Parathyroid adenoma (tissue), 2 donors: ENCODE data around the gene CADM2.

Experiments used
- H2AFZ ChIP-seq: fragments of 300-600 bp; sonication (generic); one replicate; pipeline ENCODE4 v1.7.0; 2017; ENCODE audit warnings: antibody characterized with exemption, mild to moderate bottlenecking
- H3K27ac ChIP-seq: fragments of 300-600 bp; sonication (generic); one replicate; pipeline ENCODE4 v1.7.0; 2017
- H3K27me3 ChIP-seq: fragments of 300-600 bp; sonication (generic); one replicate; pipeline ENCODE4 v1.7.0; 2017; ENCODE audit warnings: low read length; ENCODE audit not compliant: control insufficient read depth, insufficient read depth
- H3K36me3 ChIP-seq: fragments of 300-600 bp; sonication (generic); one replicate; pipeline ENCODE4 v1.7.0; 2017; ENCODE audit warnings: low read length; ENCODE audit not compliant: control insufficient read depth, insufficient read depth
- H3K4me1 ChIP-seq: fragments of 300-600 bp; sonication (generic); one replicate; pipeline ENCODE4 v1.7.0; 2017; ENCODE audit warnings: control low read depth
- H3K4me2 ChIP-seq: fragments of 300-600 bp; sonication (generic); one replicate; pipeline ENCODE4 v1.7.0; 2017; ENCODE audit warnings: low read length
- H3K4me3 ChIP-seq: fragments of 300-600 bp; sonication (generic); one replicate; pipeline ENCODE4 v1.7.0; 2017; ENCODE audit warnings: low read depth, low read length
- H3K79me2 ChIP-seq: fragments of 300-600 bp; sonication (generic); one replicate; pipeline ENCODE4 v1.7.0; 2017; ENCODE audit warnings: control low read depth
- H3K9ac ChIP-seq: fragments of 300-600 bp; sonication (generic); one replicate; pipeline ENCODE4 v1.7.0; 2017; ENCODE audit warnings: mild to moderate bottlenecking
- H3K9me3 ChIP-seq: fragments of 300-600 bp; sonication (generic); one replicate; pipeline ENCODE4 v1.7.0; 2017; ENCODE audit warnings: low read length; ENCODE audit not compliant: control insufficient read depth
- CTCF ChIP-seq: fragments of 300-600 bp; sonication (generic); IDR thresholded peaks from one replicate; pipeline ENCODE4 v1.7.0; 2017; ENCODE audit warnings: antibody characterized with exemption, mild to moderate bottlenecking
- donor health status: primary hyperparathyroidism.

CADM2 gene

GRCh38 chr3:85571835-85572234 lies 613.0 kb downstream of the CADM2 start:
- H3K27me3 ChIP-seq = no peaks in the 10 kb centered on the region
- H3K4me1 ChIP-seq = no peaks in the 10 kb centered on the region
- no peak overlapping the region for H3K9ac ChIP-seq
- H3K4me2 ChIP-seq = no peak overlapping the region
- TF ChIP-seq CTCF = no peak
- no peak overlapping the region for H3K27ac ChIP-seq
- no peaks in the 10 kb centered on the region for H3K9me3 ChIP-seq
- no peak overlapping the region for H2AFZ ChIP-seq
- H3K4me3 ChIP-seq = no peak overlapping the region
- H3K36me3 ChIP-seq = no peaks in the 10 kb centered on the region
- no peaks in the 10 kb centered on the region for H3K79me2 ChIP-seq

- no peak overlapping the region for H2AFZ ChIP-seq
- no peak overlapping the region for H3K27ac ChIP-seq
- no peak overlapping the region for H3K9ac ChIP-seq
- no peaks in the 10 kb centered on the region for H3K27me3 ChIP-seq
- H3K4me3 ChIP-seq = no peak overlapping the region
- H3K36me3 ChIP-seq = no peaks in the 10 kb centered on the region
- H3K79me2 ChIP-seq = no peaks in the 10 kb centered on the region
- no peak for TF ChIP-seq CTCF
- H3K9me3 ChIP-seq = no peaks in the 10 kb centered on the region
- H3K4me1 ChIP-seq = no peaks in the 10 kb centered on the region
- H3K4me2 ChIP-seq = no peak overlapping the region
Observed at GRCh38 chr3:85572426-85572825, 613.6 kb downstream of the CADM2 start.

GRCh38 chr3:85572978-85573377 lies 614.2 kb downstream of the CADM2 start:
- Histone ChIP-seq H3K36me3 (no peaks in the 10 kb centered on the region), H3K4me2 (no peak overlapping the region), H3K9me3 (no peaks in the 10 kb centered on the region), H3K4me3 (no peak overlapping the region), H3K27ac (no peak overlapping the region), H3K27me3 (no peaks in the 10 kb centered on the region), H3K79me2 (no peaks in the 10 kb centered on the region), H2AFZ (no peak overlapping the region), H3K4me1 (no peaks in the 10 kb centered on the region), H3K9ac (no peak overlapping the region)
- no peak for TF ChIP-seq CTCF

- no peak for TF ChIP-seq CTCF
- H3K36me3 ChIP-seq = no peaks in the 10 kb centered on the region
- no peaks in the 10 kb centered on the region for H3K4me1 ChIP-seq
Observed at GRCh38 chr3:85574006-85574705, 615.4 kb downstream of the CADM2 start.

GRCh38 chr3:85576091-85576690 lies 617.4 kb downstream of the CADM2 start:
- no peak overlapping the region for H3K27ac ChIP-seq
- no peak overlapping the region for H3K4me3 ChIP-seq
- H2AFZ ChIP-seq = no peak overlapping the region
- no peaks in the 10 kb centered on the region for H3K36me3 ChIP-seq
- H3K79me2 ChIP-seq = no peaks in the 10 kb centered on the region
- H3K9me3 ChIP-seq = no peaks in the 10 kb centered on the region
- no peaks in the 10 kb centered on the region for H3K27me3 ChIP-seq
- TF ChIP-seq CTCF = peak; percentile 55
- H3K4me2 ChIP-seq = no peak overlapping the region
- H3K4me1 ChIP-seq = no peaks in the 10 kb centered on the region
- H3K9ac ChIP-seq = no peak overlapping the region

More at GRCh38 chr3:85574006-85574705, 615.4 kb downstream of the CADM2 start:
- Histone ChIP-seq H3K9me3 (no peaks in the 10 kb centered on the region), H2AFZ (no peak overlapping the region), H3K9ac (no peak overlapping the region), H3K27me3 (no peaks in the 10 kb centered on the region), H3K27ac (no peak overlapping the region), H3K4me3 (no peak overlapping the region), H3K4me2 (no peak overlapping the region), H3K79me2 (no peaks in the 10 kb centered on the region)
